Measurements from ENCODE around the gene RALGAPA2.

Gene RALGAPA2

GRCh38 chr20:20683481-20684321, 28.7 kb downstream of the RALGAPA2 start:
- H3K9me3 Mint-ChIP-seq = no peaks in the 10 kb centered on the region
- DNase-seq (ENCODE audit: low spot score) = no peak
- no peak overlapping the region for H3K4me3 Mint-ChIP-seq
- H3K27me3 Mint-ChIP-seq (ENCODE audit: low read depth) = no peaks in the 10 kb centered on the region
- H3K36me3 Mint-ChIP-seq (ENCODE audit: low read depth) = peaks cover 4% of the 10 kb centered on the region
- H3K4me1 Mint-ChIP-seq (ENCODE audit: low read depth) = peaks cover 23% of the 10 kb centered on the region
- H3K27ac Mint-ChIP-seq = no peak overlapping the region

DNA sequence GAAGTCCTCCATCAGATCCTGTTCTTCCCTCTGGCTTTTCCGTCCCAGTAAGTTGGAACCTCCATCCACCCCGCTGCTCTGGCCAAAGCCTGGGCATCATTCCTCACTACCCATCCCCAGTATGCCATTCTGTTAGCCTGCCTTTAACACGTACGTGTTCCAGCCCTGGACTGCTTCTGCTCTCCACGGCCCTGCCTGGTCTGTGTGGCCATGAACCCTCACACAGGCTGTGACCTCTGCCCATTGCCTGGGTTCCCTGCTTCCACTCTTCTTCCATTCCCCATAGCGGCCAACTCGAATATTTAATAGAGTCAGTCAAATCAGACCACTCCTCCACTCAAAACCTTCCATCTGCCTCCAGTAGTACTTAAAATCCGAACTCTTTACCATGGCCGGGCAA, 29.4 kb downstream of the RALGAPA2 start:
- Mint-ChIP-seq H3K27ac (no peak overlapping the region), H3K9me3 (no peaks in the 10 kb centered on the region), H3K4me3 (no peak overlapping the region), H3K36me3 (ENCODE audit: low read depth) (peaks cover 8% of the 10 kb centered on the region), H3K27me3 (ENCODE audit: low read depth) (no peaks in the 10 kb centered on the region), H3K4me1 (ENCODE audit: low read depth) (peaks cover 19% of the 10 kb centered on the region)
- no peak for DNase-seq (ENCODE audit: low spot score)

- H3K4me3 Mint-ChIP-seq = peak overlapping the region; percentile 4
- no peaks in the 10 kb centered on the region for H3K27me3 Mint-ChIP-seq (ENCODE audit: low read depth)
- peaks cover 19% of the 10 kb centered on the region for H3K4me1 Mint-ChIP-seq (ENCODE audit: low read depth)
- no peak for DNase-seq (ENCODE audit: low spot score)
- H3K36me3 Mint-ChIP-seq (ENCODE audit: low read depth) = peaks cover 12% of the 10 kb centered on the region
- H3K9me3 Mint-ChIP-seq = no peaks in the 10 kb centered on the region
- H3K27ac Mint-ChIP-seq = peak overlapping the region; percentile 64
These were observed 31.4 kb downstream of the RALGAPA2 start for GRCh38 chr20:20680991-20681508.

- Mint-ChIP-seq H3K4me1 (ENCODE audit: low read depth) (peaks cover 20% of the 10 kb centered on the region), H3K27ac (no peak overlapping the region), H3K27me3 (ENCODE audit: low read depth) (no peaks in the 10 kb centered on the region), H3K9me3 (no peaks in the 10 kb centered on the region), H3K4me3 (no peak overlapping the region), H3K36me3 (ENCODE audit: low read depth) (peaks cover 12% of the 10 kb centered on the region)
- DNase-seq (ENCODE audit: low spot score) = no peak
These were observed 33.1 kb downstream of the RALGAPA2 start for GRCh38 chr20:20679316-20679715.

DNA sequence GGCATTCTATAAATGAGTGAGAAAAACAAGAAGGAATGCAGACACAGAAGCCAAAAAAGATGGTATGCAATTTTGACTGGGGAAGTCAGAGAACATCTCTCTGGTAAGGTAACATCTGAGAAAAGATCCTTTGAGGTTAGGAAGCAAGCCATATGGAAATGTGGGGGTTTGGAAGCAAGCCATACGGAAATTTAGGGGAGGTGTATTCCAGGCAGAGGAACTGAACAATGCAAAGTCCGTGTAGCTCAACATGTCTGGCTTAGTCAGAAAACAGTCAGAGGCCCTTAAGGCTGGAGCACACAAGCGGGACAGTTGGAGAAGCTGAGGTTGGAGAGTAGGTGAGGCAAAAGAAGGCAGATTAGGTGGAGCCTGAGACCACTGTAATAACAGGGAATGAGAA, 35.3 kb downstream of the RALGAPA2 start:
- H3K27ac Mint-ChIP-seq = no peak overlapping the region
- DNase-seq (ENCODE audit: low spot score) = no peak

GRCh38 chr20:20668639-20669038, 43.8 kb downstream of the RALGAPA2 start:
- Mint-ChIP-seq H3K27ac (no peak overlapping the region), H3K9me3 (no peaks in the 10 kb centered on the region)
- DNase-seq (ENCODE audit: low spot score) = no peak

More for the DNA sequence above, 35.3 kb downstream of the RALGAPA2 start:
- H3K4me3 Mint-ChIP-seq = no peak overlapping the region
- no peaks in the 10 kb centered on the region for H3K9me3 Mint-ChIP-seq
- H3K27me3 Mint-ChIP-seq (ENCODE audit: low read depth) = no peaks in the 10 kb centered on the region
- peaks cover 12% of the 10 kb centered on the region for H3K36me3 Mint-ChIP-seq (ENCODE audit: low read depth)
- peaks cover 8% of the 10 kb centered on the region for H3K4me1 Mint-ChIP-seq (ENCODE audit: low read depth)

GRCh38 chr20:20666359-20666758, 46.1 kb downstream of the RALGAPA2 start:
- Mint-ChIP-seq H3K9me3 (no peaks in the 10 kb centered on the region), H3K27me3 (ENCODE audit: low read depth) (no peaks in the 10 kb centered on the region), H3K4me3 (no peak overlapping the region), H3K4me1 (ENCODE audit: low read depth) (peaks cover 15% of the 10 kb centered on the region), H3K36me3 (ENCODE audit: low read depth) (peaks cover 2% of the 10 kb centered on the region), H3K27ac (no peak overlapping the region)
- no peak for DNase-seq (ENCODE audit: low spot score)

More at GRCh38 chr20:20668639-20669038, 43.8 kb downstream of the RALGAPA2 start:
- Mint-ChIP-seq H3K4me1 (ENCODE audit: low read depth) (peaks cover 15% of the 10 kb centered on the region), H3K36me3 (ENCODE audit: low read depth) (peaks cover 4% of the 10 kb centered on the region), H3K4me3 (no peak overlapping the region), H3K27me3 (ENCODE audit: low read depth) (no peaks in the 10 kb centered on the region)

- Mint-ChIP-seq H3K27me3 (ENCODE audit: low read depth) (no peaks in the 10 kb centered on the region), H3K4me1 (ENCODE audit: low read depth) (peaks cover 15% of the 10 kb centered on the region), H3K27ac (no peak overlapping the region), H3K36me3 (ENCODE audit: low read depth) (peaks cover 2% of the 10 kb centered on the region), H3K9me3 (no peaks in the 10 kb centered on the region), H3K4me3 (no peak overlapping the region)
- DNase-seq (ENCODE audit: low spot score) = no peak
These were observed 46.7 kb downstream of the RALGAPA2 start for GRCh38 chr20:20665606-20666332.

DNA sequence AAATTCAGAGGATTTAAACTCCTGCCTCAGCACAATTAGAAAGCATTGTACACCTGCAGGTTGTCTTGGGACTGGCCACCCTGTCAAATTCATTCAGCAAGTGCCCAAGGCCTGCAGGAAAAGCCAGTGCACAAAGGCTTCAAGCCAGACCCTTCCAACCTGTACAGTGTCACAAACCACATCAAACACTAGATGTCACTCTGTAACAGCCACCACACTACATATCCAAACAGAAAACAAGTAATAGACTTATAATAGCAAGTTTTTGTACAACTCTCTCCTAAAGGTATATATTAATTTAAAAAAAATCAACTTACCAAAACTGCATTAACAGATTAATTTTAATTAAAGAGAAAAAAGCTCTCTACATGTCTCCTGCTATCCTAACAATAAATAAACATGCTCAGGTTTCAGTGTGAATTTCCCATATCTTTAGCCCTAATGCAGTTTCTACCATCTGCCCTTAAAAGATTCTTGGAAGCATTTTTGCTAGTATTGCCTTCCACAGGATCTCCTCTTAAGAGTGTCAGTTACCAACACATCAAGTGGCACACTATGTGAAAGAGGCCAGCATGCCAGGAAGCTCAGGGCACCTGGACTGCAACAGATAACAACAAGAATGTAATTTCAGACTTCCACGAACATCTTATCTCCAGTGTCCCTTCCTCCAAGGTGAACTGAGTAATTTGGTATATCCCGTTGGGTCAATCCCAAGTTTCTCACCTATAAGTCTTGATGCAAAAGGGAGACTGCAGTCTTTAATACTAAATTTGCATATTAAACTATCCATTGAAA, 47.5 kb downstream of the RALGAPA2 start:
- Mint-ChIP-seq H3K9me3 (no peaks in the 10 kb centered on the region), H3K4me1 (ENCODE audit: low read depth) (peaks cover 15% of the 10 kb centered on the region), H3K36me3 (ENCODE audit: low read depth) (no peaks in the 10 kb centered on the region), H3K27ac (no peak overlapping the region), H3K4me3 (no peak overlapping the region), H3K27me3 (ENCODE audit: low read depth) (no peaks in the 10 kb centered on the region)
- no peak for DNase-seq (ENCODE audit: low spot score)

GRCh38 chr20:20663841-20664240, 48.6 kb downstream of the RALGAPA2 start:
- no peak for DNase-seq (ENCODE audit: low spot score)
- H3K27me3 Mint-ChIP-seq (ENCODE audit: low read depth) = no peaks in the 10 kb centered on the region
- no peak overlapping the region for H3K27ac Mint-ChIP-seq
- no peaks in the 10 kb centered on the region for H3K9me3 Mint-ChIP-seq
- peaks cover 13% of the 10 kb centered on the region for H3K4me1 Mint-ChIP-seq (ENCODE audit: low read depth)
- no peak overlapping the region for H3K4me3 Mint-ChIP-seq
- H3K36me3 Mint-ChIP-seq (ENCODE audit: low read depth) = no peaks in the 10 kb centered on the region

- DNase-seq (ENCODE audit: low spot score) = no peak
- Mint-ChIP-seq H3K36me3 (ENCODE audit: low read depth) (no peaks in the 10 kb centered on the region), H3K27ac (no peak overlapping the region), H3K9me3 (no peaks in the 10 kb centered on the region), H3K27me3 (ENCODE audit: low read depth) (no peaks in the 10 kb centered on the region), H3K4me1 (ENCODE audit: low read depth) (no peaks in the 10 kb centered on the region), H3K4me3 (no peak overlapping the region)
These were observed 53.5 kb downstream of the RALGAPA2 start for GRCh38 chr20:20658871-20659431.

DNA sequence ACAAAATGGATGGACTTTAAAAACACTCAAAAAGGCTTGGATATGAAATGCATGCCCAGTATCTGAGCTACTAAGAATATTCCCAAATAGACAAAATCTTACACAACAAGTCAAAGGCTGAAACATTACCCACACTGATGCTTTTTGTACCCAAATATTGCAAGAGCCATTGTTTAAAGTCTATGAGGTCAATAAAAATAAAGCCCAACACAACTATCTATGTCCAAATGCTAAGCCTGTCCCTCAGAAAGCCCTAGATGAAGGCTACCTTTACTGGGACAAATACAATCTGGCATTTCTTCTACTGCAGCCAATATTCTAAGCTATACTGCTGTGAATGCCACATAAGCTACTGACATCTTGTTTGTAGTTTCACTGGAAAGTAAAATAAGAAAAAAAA, 54.3 kb downstream of the RALGAPA2 start:
- Mint-ChIP-seq H3K36me3 (ENCODE audit: low read depth) (no peaks in the 10 kb centered on the region), H3K27ac (no peak overlapping the region), H3K4me1 (ENCODE audit: low read depth) (no peaks in the 10 kb centered on the region), H3K4me3 (no peak overlapping the region), H3K27me3 (ENCODE audit: low read depth) (no peaks in the 10 kb centered on the region), H3K9me3 (no peaks in the 10 kb centered on the region)
- DNase-seq (ENCODE audit: low spot score) = no peak

DNA sequence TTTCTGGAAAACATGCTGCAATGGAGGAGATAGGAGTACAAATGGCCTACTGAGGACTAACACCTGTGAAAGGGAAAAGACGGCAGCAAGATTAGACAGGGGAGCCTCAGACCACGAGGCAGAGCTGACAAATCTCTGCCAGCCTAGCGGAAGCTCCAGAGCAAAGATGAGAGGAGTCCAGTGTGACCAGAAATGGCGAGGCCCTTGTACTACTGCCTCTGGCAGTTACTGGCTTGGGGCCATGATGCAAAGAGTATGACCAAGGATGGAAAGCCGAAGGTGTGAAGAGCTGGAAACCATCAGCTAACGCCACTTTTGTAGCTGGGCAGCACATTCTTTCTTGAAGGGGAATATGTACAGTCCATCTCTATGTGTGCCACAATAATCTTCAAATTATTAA, 55.4 kb downstream of the RALGAPA2 start:
- H3K4me1 Mint-ChIP-seq (ENCODE audit: low read depth) = no peaks in the 10 kb centered on the region
- no peak overlapping the region for H3K27ac Mint-ChIP-seq
- no peaks in the 10 kb centered on the region for H3K27me3 Mint-ChIP-seq (ENCODE audit: low read depth)
- no peak overlapping the region for H3K4me3 Mint-ChIP-seq
- DNase-seq (ENCODE audit: low spot score) = no peak
- no peaks in the 10 kb centered on the region for H3K9me3 Mint-ChIP-seq
- H3K36me3 Mint-ChIP-seq (ENCODE audit: low read depth) = peaks cover 1% of the 10 kb centered on the region

Measured in T-helper 2 cell treated with Interferon-gamma antibody and Interleukin-4, amounts not matched to agents 5 μg/mL and 100 μg/mL, for 36 hours (primary cell).